Chondrocyte (in vitro differentiated cells): ENCODE results near the gene AXDND1. TPM values are rescaled to one million over a fixed set of nuclear protein-coding genes. Genes with fewer than 3 reads are reported as not detected.
A peak's percentile ranks its signal among the peaks of the same experiment; 100 is the strongest.
"Not testable (repeated sequence)": the region's sequence is repeated elsewhere in the genome, so short reads cannot be mapped to it uniquely, and the experiment has no call there.

Experiments
- DNase-seq: peaks from one replicate; pipeline ENCODE4 v3.0.0; 2021; ENCODE audit warnings: mixed read lengths, low spot score
- H3K27ac Mint-ChIP-seq: one replicate; pipeline ENCODE4 v1.8.0; 2021; ENCODE audit warnings: mild to moderate bottlenecking, moderate library complexity, mixed read lengths; ENCODE audit not compliant: unreplicated experiment
- H3K27me3 Mint-ChIP-seq: 2 replicates; pipeline ENCODE4 v1.8.0; 2021; ENCODE audit warnings: low read depth, mixed read lengths
- H3K36me3 Mint-ChIP-seq: 2 replicates; pipeline ENCODE4 v1.8.0; 2021; ENCODE audit warnings: low read depth, mixed read lengths
- H3K4me1 Mint-ChIP-seq: 2 replicates; pipeline ENCODE4 v1.8.0; 2021; ENCODE audit warnings: low read depth, mild to moderate bottlenecking, mixed read lengths
- H3K4me3 Mint-ChIP-seq: one replicate; pipeline ENCODE4 v1.8.0; 2021; ENCODE audit warnings: mild to moderate bottlenecking, moderate library complexity, mixed read lengths; ENCODE audit not compliant: unreplicated experiment
- H3K9me3 Mint-ChIP-seq: 2 replicates; pipeline ENCODE4 v1.8.0; 2021; ENCODE audit warnings: low read depth, mixed read lengths
- CTCF ChIP-seq: fragments of 200-600 bp; sonication (generic); IDR thresholded peaks from 2 replicates; pipeline ENCODE4 v1.5.0; 2021; ENCODE audit warnings: antibody characterized with exemption, mild to moderate bottlenecking, moderate library complexity
- total RNA-seq: library from RNA; stranded (reverse); gene quantifications from 3 replicates; pipeline ENCODE4 v1.2.1, GENCODE V29; 2021

The AXDND1 gene
- total RNA-seq, 1 donor from 2014 or later, result 0.20 TPM

- Mint-ChIP-seq H3K36me3 (peaks cover 25% of the 10 kb centered on the region), H3K4me3 (no peak overlapping the region), H3K27ac (no peak overlapping the region), H3K27me3 (no peaks in the 10 kb centered on the region), H3K9me3 (no peaks in the 10 kb centered on the region), H3K4me1 (peaks cover 6% of the 10 kb centered on the region)
- DNase-seq, result no peak
- TF ChIP-seq CTCF, result no peak
Observed at GRCh38 chr1:179342740-179343404, 22.9 kb upstream of the AXDND1 start.

GRCh38 chr1:179351281-179351680 is 14.5 kb upstream of the AXDND1 start:
- Mint-ChIP-seq H3K27me3 (no peaks in the 10 kb centered on the region), H3K36me3 (peaks cover 30% of the 10 kb centered on the region), H3K4me1 (peaks cover 7% of the 10 kb centered on the region), H3K27ac (no peak overlapping the region), H3K9me3 (no peaks in the 10 kb centered on the region), H3K4me3 (no peak overlapping the region)
- no peak for TF ChIP-seq CTCF
- no peak for DNase-seq

- no peak for TF ChIP-seq CTCF
- no peak overlapping the region for H3K4me3 Mint-ChIP-seq
- DNase-seq, result no peak
Observed at GRCh38 chr1:179352236-179352635, 13.5 kb upstream of the AXDND1 start.

GRCh38 chr1:179353546-179353945 is 12.2 kb upstream of the AXDND1 start:
- Mint-ChIP-seq H3K4me3 (no peak overlapping the region), H3K36me3 (peaks cover 27% of the 10 kb centered on the region), H3K27ac (peak overlapping the region; percentile 4), H3K9me3 (no peaks in the 10 kb centered on the region), H3K4me1 (peaks cover 7% of the 10 kb centered on the region), H3K27me3 (no peaks in the 10 kb centered on the region)
- no peak for DNase-seq
- TF ChIP-seq CTCF, result no peak

More at GRCh38 chr1:179352236-179352635, 13.5 kb upstream of the AXDND1 start:
- no peaks in the 10 kb centered on the region for H3K9me3 Mint-ChIP-seq
- peaks cover 28% of the 10 kb centered on the region for H3K36me3 Mint-ChIP-seq
- no peak overlapping the region for H3K27ac Mint-ChIP-seq
- no peaks in the 10 kb centered on the region for H3K27me3 Mint-ChIP-seq
- peaks cover 7% of the 10 kb centered on the region for H3K4me1 Mint-ChIP-seq

- DNase-seq, H3K9me3 Mint-ChIP-seq: not testable (repeated sequence)
Observed at GRCh38 chr1:179361631-179362030, 4.1 kb upstream of the AXDND1 start.

More at GRCh38 chr1:179361631-179362030, 4.1 kb upstream of the AXDND1 start:
- H3K27me3 Mint-ChIP-seq, H3K36me3 Mint-ChIP-seq, H3K27ac Mint-ChIP-seq, H3K4me3 Mint-ChIP-seq: not testable (repeated sequence)
- peaks cover 14% of the 10 kb centered on the region for H3K4me1 Mint-ChIP-seq
